GM23338 (cell line): ENCODE measurements around the gene ZSCAN31. TPM values are rescaled to one million over a fixed set of nuclear protein-coding genes. Genes with fewer than 3 reads are reported as not detected.

Experiments
- ATAC-seq: fragments of 200-7000 bp; cut with Tn5 transposase; 3 replicates; pipeline ENCODE4 v1.9.1; 2020
- DNase-seq: peaks from one replicate; pipeline ENCODE4 v3.0.0-alpha.2; 2015; ENCODE audit warnings: low spot score
- H2AFZ ChIP-seq: fragments of 200-600 bp; sonication (generic); 2 replicates; pipeline ENCODE4 v1.8.0; 2016; ENCODE audit warnings: antibody characterized with exemption, mild to moderate bottlenecking, moderate library complexity
- H3F3A ChIP-seq: fragments of 200-600 bp; sonication (generic); replicated peaks from 2 replicates; pipeline ENCODE4 v1.8.0; 2017; ENCODE audit warnings: antibody characterized with exemption, mixed run types, low read depth
- H3K27ac ChIP-seq: fragments of 200-600 bp; sonication (generic); 2 replicates; pipeline ENCODE4 v1.6.1; 2016; ENCODE audit warnings: low read depth
- H3K27me3 ChIP-seq: fragments of 200-600 bp; sonication (generic); 2 replicates; pipeline ENCODE4 v1.8.0; 2016; ENCODE audit warnings: mild to moderate bottlenecking, mixed run types, moderate library complexity; ENCODE audit not compliant: insufficient read depth
- H3K36me3 ChIP-seq: fragments of 200-600 bp; sonication (generic); 2 replicates; pipeline ENCODE4 v1.8.0; 2016; ENCODE audit warnings: mild to moderate bottlenecking; ENCODE audit not compliant: insufficient read depth
- H3K4me1 ChIP-seq: fragments of 200-600 bp; sonication (generic); 2 replicates; pipeline ENCODE4 v1.8.0; 2016; ENCODE audit warnings: mild to moderate bottlenecking, moderate library complexity; ENCODE audit not compliant: insufficient read depth
- H3K4me2 ChIP-seq: fragments of 200-600 bp; sonication (generic); 2 replicates; pipeline ENCODE4 v1.7.1; 2017; ENCODE audit warnings: mixed run types
- H3K4me3 ChIP-seq: fragments of 200-600 bp; sonication (generic); 2 replicates; pipeline ENCODE4 v1.6.1; 2016; ENCODE audit warnings: mixed run types
- H3K79me2 ChIP-seq: fragments of 200-600 bp; sonication (generic); replicated peaks from 2 replicates; pipeline ENCODE4 v1.8.0; 2017; ENCODE audit warnings: mild to moderate bottlenecking; ENCODE audit not compliant: insufficient read depth
- H3K9me2 ChIP-seq: fragments of 200-600 bp; sonication (generic); 2 replicates; pipeline ENCODE4 v1.8.0; 2017; ENCODE audit not compliant: insufficient read depth
- H4K20me1 ChIP-seq: fragments of 200-600 bp; sonication (generic); replicated peaks from 2 replicates; pipeline ENCODE4 v1.8.0; 2017; ENCODE audit warnings: mild to moderate bottlenecking; ENCODE audit not compliant: insufficient read depth
- H3K27ac Mint-ChIP-seq: 2 replicates; pipeline ENCODE4 v1.8.0; 2020; ENCODE audit warnings: inconsistent platforms, mild to moderate bottlenecking, moderate library complexity, mixed read lengths
- H3K27me3 Mint-ChIP-seq: 3 replicates; pipeline ENCODE4 v1.8.0; 2022; ENCODE audit warnings: low read depth, mild to moderate bottlenecking, moderate library complexity, mixed read lengths, inconsistent platforms; ENCODE audit not compliant: insufficient read depth, poor library complexity
- H3K36me3 Mint-ChIP-seq: 3 replicates; pipeline ENCODE4 v1.8.0; 2021; ENCODE audit warnings: low read depth, mild to moderate bottlenecking, inconsistent platforms, moderate library complexity, mixed read lengths
- H3K4me1 Mint-ChIP-seq: 3 replicates; pipeline ENCODE4 v1.8.0; 2020; ENCODE audit warnings: mild to moderate bottlenecking, inconsistent platforms, mixed read lengths
- H3K4me3 Mint-ChIP-seq: 3 replicates; pipeline ENCODE4 v1.8.0; 2021; ENCODE audit warnings: moderate library complexity, mild to moderate bottlenecking, inconsistent platforms, mixed read lengths
- H3K9me3 Mint-ChIP-seq: 3 replicates; pipeline ENCODE4 v1.8.0; 2020; ENCODE audit warnings: moderate library complexity, mild to moderate bottlenecking, inconsistent platforms, mixed read lengths
- ETS1 ChIP-seq: IDR thresholded peaks from 2 replicates; pipeline ENCODE4 v1.6.1; 2016; ENCODE audit warnings: antibody characterized with exemption
- EZH2 ChIP-seq: fragments of 200-600 bp; sonication (generic); IDR thresholded peaks from one replicate; pipeline ENCODE4 v1.8.0; 2017; ENCODE audit warnings: antibody characterized with exemption, mild to moderate bottlenecking, low read depth; ENCODE audit not compliant: unreplicated experiment
- EZH2phosphoT487 ChIP-seq: fragments of 200-600 bp; sonication (generic); IDR thresholded peaks from one replicate; pipeline ENCODE4 v1.8.1; 2018; ENCODE audit warnings: antibody characterized with exemption; ENCODE audit not compliant: unreplicated experiment
- JUNB ChIP-seq: IDR thresholded peaks from one replicate; pipeline ENCODE4 v1.6.1; 2016; ENCODE audit warnings: antibody characterized with exemption; ENCODE audit not compliant: unreplicated experiment
- POLR2AphosphoS5 ChIP-seq: IDR thresholded peaks from 2 replicates; pipeline ENCODE4 v1.6.1; 2016; ENCODE audit warnings: antibody characterized with exemption, low read depth
- REST ChIP-seq: IDR thresholded peaks from one replicate; pipeline ENCODE4 v1.6.1; 2018; ENCODE audit warnings: antibody characterized with exemption; ENCODE audit not compliant: unreplicated experiment
- ZNF114 ChIP-seq: fragments of 250-450 bp; sonication (Bioruptor Pico); IDR thresholded peaks from 2 replicates; pipeline ENCODE4 v1.5.0; 2020; ENCODE audit warnings: mild to moderate bottlenecking, moderate library complexity
- ZNF331 ChIP-seq: fragments of 250-450 bp; sonication (Bioruptor Pico); IDR thresholded peaks from 2 replicates; pipeline ENCODE4 v1.5.0; 2020; ENCODE audit warnings: low read depth, mild to moderate bottlenecking, moderate library complexity
- ZNF462 ChIP-seq: fragments of 250-450 bp; sonication (Bioruptor Pico); IDR thresholded peaks from 2 replicates; pipeline ENCODE4 v1.5.0; 2020; ENCODE audit warnings: mild to moderate bottlenecking, moderate library complexity
- polyA plus RNA-seq: library from polyadenylated mRNA; unstranded; fragments of >200 nt; fragmentation: Nextera tagmentation; extraction: Ambion mirVana; gene quantifications from 2 replicates; pipeline ENCODE4 v1.2.1, GENCODE V29; 2016
- total RNA-seq: library from RNA; depleted of rRNA; stranded (reverse); fragments of >200 nt; shearing (Covaris generic); gene quantifications from 2 replicates; pipeline ENCODE4 v1.2.3, GENCODE V29; 2014

ZSCAN31 gene
- total and polyA plus RNA-seq, 2 experiments from 2014 or later = 3.1 to 4.7 TPM

GRCh38 chr6:28371706-28372451 lies 35.9 kb upstream of the ZSCAN31 start:
- H3K79me2 ChIP-seq = no peaks in the 10 kb centered on the region
- no peak for ATAC-seq

More at GRCh38 chr6:28371706-28372451, 35.9 kb upstream of the ZSCAN31 start:
- Histone ChIP-seq H3F3A (no peaks in the 10 kb centered on the region), H3K4me2 (no peak overlapping the region), H3K27me3 (no peaks in the 10 kb centered on the region), H3K27ac (no peak overlapping the region), H3K4me3 (no peak overlapping the region), H3K4me1 (no peaks in the 10 kb centered on the region), H2AFZ (0 out of 2 replicates have a peak overlapping the region, but pooled peaks have one; percentile 25), H3K36me3 (no peaks in the 10 kb centered on the region), H3K9me2 (0 out of 2 replicates have a peak, but pooled peaks cover 4% of the 10 kb centered on the region), H4K20me1 (no peaks in the 10 kb centered on the region; the same call in 1 of the 2 replicates)
- DNase-seq = no peak
- Mint-ChIP-seq H3K4me1 (no peaks in the 10 kb centered on the region), H3K36me3 (0 out of 3 replicates have a peak, but pooled peaks cover 3% of the 10 kb centered on the region), H3K9me3 (no peaks in the 10 kb centered on the region), H3K4me3 (no peak overlapping the region; the same call in 2 of the 3 replicates), H3K27ac (no peak overlapping the region), H3K27me3 (no peaks in the 10 kb centered on the region)
- TF ChIP-seq ZNF331 (CRISPR knock-in tag) (no peak), JUNB (no peak), EZH2phosphoT487 (no peak), EZH2 (no peak), ZNF462 (no peak), REST (no peak), ETS1 (no peak), POLR2AphosphoS5 (no peak), ZNF114 (CRISPR knock-in tag) (no peak)
